Measurements from ENCODE around the gene DPF1.
A peak's percentile ranks its signal among the peaks of the same experiment; 100 is the strongest.

Gene DPF1

GRCh38 chr19:38218204-38218603 is 5.8 kb downstream of the DPF1 start (continued):
- TF ChIP-seq AEBP2 (tag by site-specific recombination; IDR thresholded peaks at IDR 0.05; ENCODE audit: borderline replicate concordance): no peak
- TF ChIP-seq SCRT1 (tag by site-specific recombination; IDR thresholded peaks at IDR 0.05; ENCODE audit: borderline replicate concordance): no peak
- no peak for TF ChIP-seq ZNF692 (tag by site-specific recombination; IDR thresholded peaks at IDR 0.05)
- no peak for TF ChIP-seq ZNF214 (tag by site-specific recombination; IDR thresholded peaks at IDR 0.05; ENCODE audit: borderline replicate concordance)
- peak; percentile 69; the same call in 1 of the 2 replicates for TF ChIP-seq ZBTB7A (tag by site-specific recombination; IDR thresholded peaks at IDR 0.05; ENCODE audit: low read depth)
- TF ChIP-seq ZNF670 (tag by site-specific recombination; IDR thresholded peaks at IDR 0.05; ENCODE audit: low read depth): no peak
- no peak for TF ChIP-seq ZNF473 (tag by site-specific recombination; IDR thresholded peaks at IDR 0.05)
- TF ChIP-seq KLF8 (tag by site-specific recombination; IDR thresholded peaks at IDR 0.05): peak; percentile 73; the same call in 1 of the 2 replicates
- TF ChIP-seq ZNF362 (tag by site-specific recombination; IDR thresholded peaks at IDR 0.05): no peak
- TF ChIP-seq ZNF221 (tag by site-specific recombination; IDR thresholded peaks at IDR 0.05; ENCODE audit: borderline replicate concordance): no peak
- TF ChIP-seq ZNF280D (tag by site-specific recombination; IDR thresholded peaks at IDR 0.05): peak; percentile 42; the same call in 1 of the 2 replicates
- no peak for TF ChIP-seq ZBTB10 (tag by site-specific recombination; IDR thresholded peaks at IDR 0.05)
- TF ChIP-seq ZNF629 (tag by site-specific recombination; IDR thresholded peaks at IDR 0.05): 0 out of 2 replicates have a peak, but pooled peaks have one; percentile 13
- no peak for TF ChIP-seq ZNF10 (tag by site-specific recombination; IDR thresholded peaks at IDR 0.05)
- TF ChIP-seq ZNF24 (tag by site-specific recombination; IDR thresholded peaks at IDR 0.05): peak; percentile 69; the same call in 1 of the 2 replicates
- TF ChIP-seq ZNF280C (tag by site-specific recombination; IDR thresholded peaks at IDR 0.05): no peak
- TF ChIP-seq ZNF610 (tag by site-specific recombination; IDR thresholded peaks at IDR 0.05; ENCODE audit: borderline replicate concordance): no peak
- no peak; the same call in 1 of the 2 replicates for TF ChIP-seq ZNF501 (tag by site-specific recombination; IDR thresholded peaks at IDR 0.05)
- TF ChIP-seq ZNF621 (tag by site-specific recombination; IDR thresholded peaks at IDR 0.05): no peak
- TF ChIP-seq ZNF416 (tag by site-specific recombination; IDR thresholded peaks at IDR 0.05): no peak
- TF ChIP-seq ZSCAN30 (tag by site-specific recombination; IDR thresholded peaks at IDR 0.05): no peak
- no peak for TF ChIP-seq ZNF654 (tag by site-specific recombination; IDR thresholded peaks at IDR 0.05; ENCODE audit: low read depth)
- no peak for TF ChIP-seq SETDB1 (IDR thresholded peaks at IDR 0.05; ENCODE audit: insufficient read length, low read length)
- no peak for TF ChIP-seq ZBTB26 (tag by site-specific recombination; optimal IDR thresholded peaks at IDR 0.05)
- no peak for TF ChIP-seq ZNF837 (tag by site-specific recombination; IDR thresholded peaks at IDR 0.05)
- TF ChIP-seq ZNF335 (tag by site-specific recombination; conservative IDR thresholded peaks at IDR 0.05): no peak
- no peak for TF ChIP-seq ZNF707 (tag by site-specific recombination; IDR thresholded peaks at IDR 0.05)

All from HEK293 (cell line).